GM12873 (cell line): ENCODE results near the gene JMJD4.
A peak's percentile ranks its signal among the peaks of the same experiment; 100 is the strongest.

Source experiments
- TF ChIP-seq, protein P1 (sequence below): IDR thresholded peaks from 2 replicates; pipeline ENCODE4 v1.5.1; 2012; ENCODE audit warnings: low read depth, mild to moderate bottlenecking, moderate library complexity, low read length, control low read depth; ENCODE audit not compliant: insufficient read depth; ENCODE audit errors: missing control alignments

JMJD4 gene

DNA sequence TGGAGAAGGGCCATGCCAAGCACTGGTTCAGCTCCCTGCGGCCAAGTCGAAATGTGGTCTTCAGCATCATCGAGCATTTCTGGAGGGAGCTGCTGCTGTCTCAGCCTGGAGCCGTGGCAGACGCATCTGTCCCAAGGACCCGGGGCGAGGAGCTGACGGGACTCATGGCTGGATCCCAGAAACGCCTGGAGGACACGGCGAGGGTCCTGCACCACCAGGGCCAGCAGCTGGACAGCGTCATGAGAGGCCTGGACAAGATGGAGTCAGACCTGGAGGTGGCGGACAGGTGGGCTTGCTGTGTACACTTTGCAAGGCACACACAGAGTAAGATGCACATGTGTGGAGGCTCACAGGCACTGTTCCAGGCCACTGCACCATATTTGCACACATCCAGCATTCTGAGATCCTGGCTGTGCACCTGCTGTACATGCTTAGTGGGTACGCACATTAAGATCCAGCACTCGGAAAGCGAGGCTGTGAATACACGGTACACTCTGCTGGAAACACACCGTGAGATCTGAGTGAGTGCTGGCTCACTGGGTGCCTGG lies 12.9 kb upstream of the JMJD4 start:
- TF ChIP-seq, protein P1, sequence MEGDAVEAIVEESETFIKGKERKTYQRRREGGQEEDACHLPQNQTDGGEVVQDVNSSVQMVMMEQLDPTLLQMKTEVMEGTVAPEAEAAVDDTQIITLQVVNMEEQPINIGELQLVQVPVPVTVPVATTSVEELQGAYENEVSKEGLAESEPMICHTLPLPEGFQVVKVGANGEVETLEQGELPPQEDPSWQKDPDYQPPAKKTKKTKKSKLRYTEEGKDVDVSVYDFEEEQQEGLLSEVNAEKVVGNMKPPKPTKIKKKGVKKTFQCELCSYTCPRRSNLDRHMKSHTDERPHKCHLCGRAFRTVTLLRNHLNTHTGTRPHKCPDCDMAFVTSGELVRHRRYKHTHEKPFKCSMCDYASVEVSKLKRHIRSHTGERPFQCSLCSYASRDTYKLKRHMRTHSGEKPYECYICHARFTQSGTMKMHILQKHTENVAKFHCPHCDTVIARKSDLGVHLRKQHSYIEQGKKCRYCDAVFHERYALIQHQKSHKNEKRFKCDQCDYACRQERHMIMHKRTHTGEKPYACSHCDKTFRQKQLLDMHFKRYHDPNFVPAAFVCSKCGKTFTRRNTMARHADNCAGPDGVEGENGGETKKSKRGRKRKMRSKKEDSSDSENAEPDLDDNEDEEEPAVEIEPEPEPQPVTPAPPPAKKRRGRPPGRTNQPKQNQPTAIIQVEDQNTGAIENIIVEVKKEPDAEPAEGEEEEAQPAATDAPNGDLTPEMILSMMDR: no peak

DNA sequence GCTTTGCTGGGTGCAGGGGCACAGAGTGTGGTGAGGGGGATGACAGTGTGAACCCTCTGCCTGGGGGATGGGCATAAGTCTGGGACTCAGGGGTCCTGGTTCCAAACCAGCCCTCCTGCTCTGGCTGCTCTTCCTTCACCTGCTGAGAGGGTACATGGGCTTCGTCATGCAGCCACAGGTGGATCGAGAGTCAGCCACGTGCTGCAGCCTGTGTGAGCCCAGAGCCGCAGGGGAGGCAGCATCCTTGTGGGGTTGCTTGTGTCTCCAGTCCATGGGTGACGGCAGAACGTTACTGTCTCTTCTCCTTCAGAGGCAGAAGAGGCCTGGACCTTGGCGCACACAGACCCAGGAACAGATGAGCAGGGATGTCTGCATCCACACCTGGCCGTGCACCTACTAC lies 12.3 kb upstream of the JMJD4 start:
- TF ChIP-seq, protein P1: no peak

DNA sequence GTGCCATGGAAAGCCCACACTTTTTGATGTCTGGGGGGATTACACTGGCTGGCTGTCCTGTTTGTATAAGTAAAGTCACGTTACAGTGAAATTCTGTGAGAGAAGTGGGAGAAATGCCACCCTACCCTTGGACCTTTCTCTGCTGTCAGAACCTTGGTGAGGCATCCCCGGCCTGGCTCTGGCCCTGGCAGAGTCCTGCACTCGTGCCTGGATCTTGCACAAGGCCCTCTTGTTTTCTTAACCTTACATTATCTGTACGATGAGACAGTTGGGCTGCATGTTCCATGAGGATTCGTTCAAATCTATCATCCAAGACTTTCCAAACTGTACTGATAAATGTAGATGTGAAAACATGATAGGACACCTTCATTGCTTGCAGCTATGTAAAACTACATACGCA lies 11.6 kb upstream of the JMJD4 start:
- TF ChIP-seq, protein P1: no peak

DNA sequence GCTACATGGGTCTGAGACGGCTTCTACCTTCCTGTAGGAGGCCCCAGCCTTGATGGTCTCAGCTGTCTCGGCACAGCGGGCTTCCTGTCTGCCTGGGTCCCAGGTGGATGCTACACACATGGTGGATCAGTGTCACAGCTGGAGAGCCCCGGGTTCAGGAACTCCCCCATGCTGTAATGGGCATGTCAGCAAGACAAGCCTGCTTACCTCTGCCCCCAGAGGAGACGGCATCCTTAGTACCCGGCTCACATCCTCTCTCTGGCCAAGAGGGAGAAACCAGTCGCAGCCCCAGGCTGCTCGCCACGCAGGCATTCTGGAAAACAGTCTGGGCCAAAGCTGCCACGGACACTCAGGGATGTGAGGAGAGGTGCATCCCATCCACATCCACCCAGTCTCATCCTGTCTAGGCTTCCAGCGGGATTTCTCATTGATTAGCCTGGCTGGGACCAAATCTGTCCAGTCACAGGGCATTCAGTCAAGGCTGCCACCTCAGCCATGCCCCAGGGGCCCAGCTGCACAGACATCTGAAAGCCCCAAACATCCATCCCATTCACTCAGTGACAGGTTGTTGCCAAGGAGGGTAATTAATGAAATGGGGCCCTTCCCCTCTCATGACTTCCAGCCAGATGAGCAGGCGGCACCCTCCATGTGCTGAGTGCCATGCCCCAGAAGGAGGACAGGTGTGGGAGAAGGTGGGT lies 10.6 kb upstream of the JMJD4 start:
- TF ChIP-seq, protein P1: no peak

DNA sequence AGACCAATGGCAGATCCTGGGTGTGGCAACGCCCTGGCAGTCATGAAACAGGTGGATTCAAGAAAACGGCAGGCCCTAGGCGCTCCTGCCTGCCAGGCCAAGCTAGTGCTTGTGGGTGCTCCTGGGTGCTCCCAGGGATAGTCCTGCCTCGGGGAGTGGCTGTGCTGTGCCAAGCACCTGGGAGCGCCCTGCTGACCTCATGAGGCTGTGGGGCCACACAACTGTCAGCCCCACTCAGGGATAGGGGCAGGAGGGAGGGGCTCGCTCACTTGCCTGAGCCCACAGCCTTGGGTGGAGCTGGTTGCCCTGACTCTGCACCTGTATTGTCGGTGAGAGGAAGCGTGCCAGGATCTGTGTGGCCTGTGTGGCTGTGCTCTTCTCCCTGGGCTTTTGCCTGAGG lies 9.6 kb upstream of the JMJD4 start:
- TF ChIP-seq, protein P1: no peak

DNA sequence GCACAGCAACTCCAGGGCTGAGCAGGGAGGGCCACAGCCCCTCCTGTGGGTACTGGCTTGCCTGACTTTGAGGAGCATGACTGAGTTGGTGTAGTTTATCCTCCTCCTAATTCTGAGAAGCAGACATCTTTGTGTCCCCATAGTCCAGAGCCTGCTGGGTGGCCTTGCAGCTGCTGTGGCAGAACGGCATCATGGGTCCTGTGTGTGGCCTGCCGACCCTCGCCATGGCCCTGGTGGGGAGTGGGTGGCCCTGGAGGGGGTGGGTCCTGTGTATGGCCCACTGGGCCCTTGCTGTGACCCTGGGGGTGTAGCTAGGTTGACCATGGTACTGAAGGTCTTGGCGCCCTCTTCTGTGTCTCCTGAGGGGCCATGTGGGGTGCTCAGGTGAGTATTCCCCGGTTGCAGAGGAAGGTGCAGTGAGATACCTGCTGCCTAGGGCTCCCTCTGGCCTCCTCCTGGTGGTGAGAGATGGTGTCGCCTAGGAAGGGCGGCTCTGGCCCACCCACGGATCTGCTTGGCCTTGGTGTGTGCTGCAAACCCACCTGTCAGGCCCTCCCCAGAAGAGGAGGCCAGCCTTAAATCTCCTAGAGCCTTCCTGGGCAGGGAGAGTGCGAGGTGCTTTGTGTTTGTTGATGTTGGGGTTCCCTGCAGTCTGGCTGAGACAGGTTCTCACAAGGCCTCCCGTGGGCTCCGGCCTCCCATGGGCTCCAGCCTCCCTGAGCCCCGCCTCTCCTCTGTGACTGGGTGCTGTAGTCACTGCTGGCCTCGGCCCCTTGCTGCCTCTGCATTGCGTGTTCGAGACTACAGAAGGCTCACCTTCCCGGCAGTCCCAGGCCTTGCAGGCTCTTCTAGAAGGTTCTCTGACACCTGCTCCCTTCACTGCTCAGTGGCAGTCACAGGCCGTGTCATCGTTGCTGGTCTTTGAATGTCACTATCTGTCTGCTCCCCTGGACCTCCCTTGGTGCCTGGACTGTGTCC lies 7.9 kb upstream of the JMJD4 start:
- TF ChIP-seq, protein P1: peak; percentile 17
